ENCODE results near the gene RNF149. TPM values are rescaled to one million over a fixed set of nuclear protein-coding genes. Genes with fewer than 3 reads are reported as not detected.
"Not testable (repeated sequence)": the region's sequence is repeated elsewhere in the genome, so short reads cannot be mapped to it uniquely, and the experiment has no call there.

RNF149 gene
- total RNA-seq, 1 donor from 2014 or later: 48.3 TPM

- CTCF ChIA-PET: interaction anchor here (0.7 to 1.5 kb wide), 3 partner anchors 11 to 100 kb away, joined by 3 to 5 read pairs (median 3); no protein-coding TSS in a partner anchor
- Mint-ChIP-seq H3K9me3 (no peaks in the 10 kb centered on the region), H3K36me3 (ENCODE audit: low read depth) (no peaks in the 10 kb centered on the region), H3K27me3 (no peaks in the 10 kb centered on the region), H3K4me3 (no peak overlapping the region), H3K4me1 (peaks cover 3% of the 10 kb centered on the region), H3K27ac (no peak overlapping the region)
- TF ChIP-seq CTCF (IDR thresholded peaks at IDR 0.05): no peak
- ATAC-seq (ENCODE audit: low read depth) (no peak), DNase-seq (no peak)
- POLR2A ChIA-PET: no interaction called here
- intact Hi-C loops (cut with micrococcal nuclease): no loop called here
Observed at GRCh38 chr2:101241158-101241557, 67.3 kb downstream of the RNF149 start.

GRCh38 chr2:101240694-101241093, 67.8 kb downstream of the RNF149 start:
- ChIA-PET POLR2A (interaction anchor here (1.2 kb wide), 1 partner anchor 12 kb away, joined by 3 read pairs; the partner anchor contains the start of gene CNOT11), CTCF (interaction anchor here (0.7 to 1.5 kb wide), 3 partner anchors 10 to 101 kb away, joined by 3 to 5 read pairs (median 3); no protein-coding TSS in a partner anchor)
- ATAC-seq (ENCODE audit: low read depth); H3K27me3 Mint-ChIP-seq; intact Hi-C loops (cut with micrococcal nuclease); DNase-seq; H3K4me3 Mint-ChIP-seq; H3K9me3 Mint-ChIP-seq; H3K27ac Mint-ChIP-seq; H3K36me3 Mint-ChIP-seq (ENCODE audit: low read depth); H3K4me1 Mint-ChIP-seq: not testable (repeated sequence)

GRCh38 chr2:101239760-101240118, 68.8 kb downstream of the RNF149 start:
- H3K27me3 Mint-ChIP-seq; H3K9me3 Mint-ChIP-seq; H3K36me3 Mint-ChIP-seq (ENCODE audit: low read depth); H3K4me1 Mint-ChIP-seq; H3K4me3 Mint-ChIP-seq; ATAC-seq (ENCODE audit: low read depth); DNase-seq; H3K27ac Mint-ChIP-seq; intact Hi-C loops (cut with micrococcal nuclease): not testable (repeated sequence)
- ChIA-PET POLR2A (interaction anchor here (1.2 kb wide), 1 partner anchor 13 kb away, joined by 3 read pairs; the partner anchor contains the start of gene CNOT11), CTCF (interaction anchor here (0.8 kb wide), 2 partner anchors 12 to 34 kb away, joined by 3 to 4 read pairs; no protein-coding TSS in a partner anchor)

- TF ChIP-seq CTCF (IDR thresholded peaks at IDR 0.05): no peak
- Mint-ChIP-seq H3K27me3 (no peaks in the 10 kb centered on the region), H3K9me3 (no peaks in the 10 kb centered on the region), H3K4me3 (no peak overlapping the region), H3K27ac (no peak overlapping the region), H3K4me1 (peaks cover 3% of the 10 kb centered on the region), H3K36me3 (ENCODE audit: low read depth) (no peaks in the 10 kb centered on the region)
- intact Hi-C loops (cut with micrococcal nuclease): no loop called here
- ATAC-seq (ENCODE audit: low read depth): no peak
- POLR2A ChIA-PET: interaction anchor here (1.2 kb wide), 1 partner anchor 13 kb away, joined by 3 read pairs; the partner anchor contains the start of gene CNOT11
- CTCF ChIA-PET: interaction anchor here (0.8 kb wide), 2 partner anchors 13 to 34 kb away, joined by 3 to 4 read pairs; no protein-coding TSS in a partner anchor
- DNase-seq: no peak
Observed at GRCh38 chr2:101238930-101239759, 69.4 kb downstream of the RNF149 start.

GRCh38 chr2:101237944-101238343, 70.6 kb downstream of the RNF149 start:
- H3K27ac Mint-ChIP-seq; H3K27me3 Mint-ChIP-seq; CTCF ChIA-PET; DNase-seq; intact Hi-C loops (cut with micrococcal nuclease); H3K4me1 Mint-ChIP-seq; ATAC-seq (ENCODE audit: low read depth); H3K4me3 Mint-ChIP-seq; POLR2A ChIA-PET; H3K36me3 Mint-ChIP-seq (ENCODE audit: low read depth); H3K9me3 Mint-ChIP-seq: not testable (repeated sequence)

GRCh38 chr2:101235956-101236355, 72.5 kb downstream of the RNF149 start:
- H3K27me3 Mint-ChIP-seq, POLR2A ChIA-PET, H3K9me3 Mint-ChIP-seq: not testable (repeated sequence)

More at GRCh38 chr2:101235956-101236355, 72.5 kb downstream of the RNF149 start:
- CTCF ChIA-PET; DNase-seq; intact Hi-C loops (cut with micrococcal nuclease); ATAC-seq (ENCODE audit: low read depth); H3K4me3 Mint-ChIP-seq; H3K4me1 Mint-ChIP-seq; H3K27ac Mint-ChIP-seq; H3K36me3 Mint-ChIP-seq (ENCODE audit: low read depth): not testable (repeated sequence)

Measured in activated B cell treated with CpG ODN at 0.5 μM for 24 hours (primary cell).